IMR-90 (cell line): ENCODE data around the gene KMT2A. TPM values are rescaled to one million over a fixed set of nuclear protein-coding genes. Genes with fewer than 3 reads are reported as not detected.

ENCODE experiments used
- ATAC-seq: fragments of 200-7000 bp; cut with Tn5 transposase; 2 replicates; pipeline ENCODE4 v1.9.1; 2020; ENCODE audit warnings: low read depth, mild to moderate bottlenecking, moderate library complexity
- BruUV-seq: library from RNA; stranded (reverse); fragments of 400-500 nt; replicated peaks from 2 replicates; lab custom pipeline; 2021; lab: Mats Ljungman, UMichigan
- CTCF ChIA-PET: fragments of 300-600 bp; formaldehyde crosslinking; extraction: SDS; loops from one replicate; lab custom pipeline; 2021; ENCODE audit warnings: antibody characterized with exemption; lab: Yijun Ruan, JAX
- POLR2A ChIA-PET: fragments of 300-600 bp; sonication (Branson Sonifier 250); formaldehyde crosslinking; loops from one replicate; lab custom pipeline; 2022; ENCODE audit warnings: antibody characterized with exemption; ENCODE audit not compliant: unreplicated experiment; lab: Charles Lee
- DNase-seq: peaks from one replicate; pipeline ENCODE4 v3.0.0; 2013
- H2AFZ ChIP-seq: replicated peaks from 2 replicates; pipeline ENCODE3; 2013; ENCODE audit warnings: low read length, mild to moderate bottlenecking; ENCODE audit not compliant: poor library complexity
- H2AK5ac ChIP-seq: 2 replicates; pipeline ENCODE4 v1.6.1; 2013; ENCODE audit warnings: low read depth, low read length, inconsistent platforms
- H2AK9ac ChIP-seq: replicated peaks from 2 replicates; pipeline ENCODE3; 2013; ENCODE audit warnings: mild to moderate bottlenecking, low read depth, low read length, moderate library complexity; ENCODE audit not compliant: poor library complexity
- H2BK120ac ChIP-seq: 2 replicates; pipeline ENCODE4 v1.6.1; 2013; ENCODE audit warnings: low read depth, low read length, inconsistent platforms
- H2BK15ac ChIP-seq: 3 replicates; pipeline ENCODE4 v1.6.1; 2013; ENCODE audit warnings: low read depth, low read length, inconsistent platforms
- H2BK20ac ChIP-seq: 2 replicates; pipeline ENCODE4 v1.6.1; 2013; ENCODE audit warnings: low read depth, mild to moderate bottlenecking, inconsistent platforms, low read length, moderate library complexity
- H2BK5ac ChIP-seq: 2 replicates; pipeline ENCODE4 v1.6.1; 2013; ENCODE audit warnings: mild to moderate bottlenecking, low read depth, low read length, inconsistent platforms; ENCODE audit not compliant: poor library complexity, severe bottlenecking
- H3K14ac ChIP-seq: replicated peaks from 2 replicates; pipeline ENCODE4 v1.6.1; 2013; ENCODE audit warnings: low read depth, low read length, inconsistent platforms
- H3K18ac ChIP-seq: 2 replicates; pipeline ENCODE4 v1.6.1; 2013; ENCODE audit warnings: low read depth, low read length, control low read depth
- H3K23ac ChIP-seq: 2 replicates; pipeline ENCODE4 v1.6.1; 2013; ENCODE audit warnings: low read depth, low read length, inconsistent platforms
- H3K27ac ChIP-seq: 2 replicates; pipeline ENCODE4 v1.5.1; 2013; ENCODE audit warnings: mild to moderate bottlenecking, control low read depth, low read length; ENCODE audit not compliant: insufficient read depth
- H3K27me3 ChIP-seq: 2 replicates; pipeline ENCODE4 v1.6.1; 2013; ENCODE audit warnings: low read length; ENCODE audit not compliant: control insufficient read depth, insufficient read depth
- H3K36me3 ChIP-seq: 2 replicates; pipeline ENCODE4 v1.6.1; 2013; ENCODE audit warnings: low read length, mixed read lengths; ENCODE audit not compliant: control insufficient read depth, insufficient read depth
- H3K4ac ChIP-seq: 2 replicates; pipeline ENCODE4 v1.6.1; 2013; ENCODE audit warnings: low read depth, low read length, inconsistent platforms
- H3K4me1 ChIP-seq: 2 replicates; pipeline ENCODE4 v1.6.1; 2013; ENCODE audit warnings: low read length, mixed read lengths; ENCODE audit not compliant: control insufficient read depth, insufficient read depth
- H3K4me2 ChIP-seq: 2 replicates; pipeline ENCODE4 v1.6.1; 2013; ENCODE audit warnings: low read depth, mild to moderate bottlenecking, control low read depth, low read length, moderate library complexity
- H3K4me3 ChIP-seq: 2 replicates; pipeline ENCODE4 v1.5.1; 2013; ENCODE audit warnings: low read depth, mild to moderate bottlenecking, control low read depth, low read length, moderate library complexity; ENCODE audit not compliant: insufficient read depth
- H3K56ac ChIP-seq: 2 replicates; pipeline ENCODE4 v1.6.1; 2013; ENCODE audit warnings: low read length, inconsistent platforms; ENCODE audit not compliant: insufficient read depth; ENCODE audit errors: extremely low read depth
- H3K79me1 ChIP-seq, 2 experiments: 2 replicates each; pipeline ENCODE4 v1.6.1; 2013; ENCODE audit warnings: low read length in 2 of 2, inconsistent platforms in 1 of 2, low read depth in 1 of 2
- H3K9ac ChIP-seq: 2 replicates; pipeline ENCODE4 v1.6.1; 2013; ENCODE audit warnings: low read depth, low read length, control low read depth
- H3K9me1 ChIP-seq: 2 replicates; pipeline ENCODE4 v1.6.1; 2013; ENCODE audit warnings: low read length, inconsistent platforms; ENCODE audit not compliant: insufficient read depth
- H3K9me3 ChIP-seq: 2 replicates; pipeline ENCODE4 v1.6.1; 2013; ENCODE audit warnings: low read length; ENCODE audit not compliant: control insufficient read depth, insufficient read depth
- H4K20me1 ChIP-seq: 2 replicates; pipeline ENCODE4 v1.6.1; 2013; ENCODE audit warnings: low read length, inconsistent platforms; ENCODE audit not compliant: insufficient read depth
- H4K5ac ChIP-seq: 2 replicates; pipeline ENCODE4 v1.6.1; 2013; ENCODE audit warnings: mild to moderate bottlenecking, low read depth, low read length, control low read depth
- H4K8ac ChIP-seq, 2 experiments: 2 replicates each; pipeline ENCODE4 v1.6.1; 2013; ENCODE audit warnings: low read depth in 2 of 2, low read length in 2 of 2, control low read depth in 1 of 2, inconsistent platforms in 1 of 2
- H4K91ac ChIP-seq: 2 replicates; pipeline ENCODE4 v1.6.1; 2013; ENCODE audit warnings: low read depth, low read length, inconsistent platforms; ENCODE audit not compliant: insufficient read depth
- BHLHE40 ChIP-seq: fragments of 150-350 bp; IDR thresholded peaks from 2 replicates; pipeline ENCODE4 v1.6.1; 2016; ENCODE audit warnings: mild to moderate bottlenecking, low read depth, low read length
- CEBPB ChIP-seq: IDR thresholded peaks from 2 replicates; pipeline ENCODE4 v1.6.1; 2012; ENCODE audit warnings: low read depth, low read length, improper control_type of control experiment
- CHD1 ChIP-seq: IDR thresholded peaks from 2 replicates; pipeline ENCODE4 v1.6.1; 2012; ENCODE audit warnings: low read depth, low read length, improper control_type of control experiment
- FOS ChIP-seq: fragments of 150-350 bp; IDR thresholded peaks from 2 replicates; pipeline ENCODE4 v1.6.1; 2016; ENCODE audit warnings: low read depth, low read length
- MAFK ChIP-seq: IDR thresholded peaks from 2 replicates; pipeline ENCODE4 v1.6.1; 2012; ENCODE audit warnings: low read depth, low read length, improper control_type of control experiment
- MAZ ChIP-seq: IDR thresholded peaks from 2 replicates; pipeline ENCODE4 v1.6.1; 2012; ENCODE audit warnings: low read depth, mild to moderate bottlenecking, low read length, improper control_type of control experiment, moderate library complexity, borderline replicate concordance
- MXI1 ChIP-seq: IDR thresholded peaks from 2 replicates; pipeline ENCODE4 v1.6.1; 2012; ENCODE audit warnings: low read depth, mild to moderate bottlenecking, low read length, moderate library complexity, borderline replicate concordance
- NFE2L2 ChIP-seq: fragments of 150-350 bp; IDR thresholded peaks from 2 replicates; pipeline ENCODE4 v1.6.1; 2016; ENCODE audit warnings: low read depth, mild to moderate bottlenecking, low read length
- POLR2A ChIP-seq: IDR thresholded peaks from 2 replicates; pipeline ENCODE4 v1.6.1; 2012; ENCODE audit warnings: mild to moderate bottlenecking, low read depth, low read length
- RAD21 ChIP-seq: IDR thresholded peaks from 2 replicates; pipeline ENCODE4 v1.6.1; 2012; ENCODE audit warnings: low read length, improper control_type of control experiment
- RCOR1 ChIP-seq: IDR thresholded peaks from 2 replicates; pipeline ENCODE4 v1.6.1; 2012; ENCODE audit warnings: mild to moderate bottlenecking, low read length, improper control_type of control experiment; ENCODE audit not compliant: insufficient replicate concordance
- SMC3 ChIP-seq: fragments of 150-350 bp; IDR thresholded peaks from 2 replicates; pipeline ENCODE4 v1.6.1; 2016; ENCODE audit warnings: low read depth, mild to moderate bottlenecking, antibody characterized with exemption, low read length, moderate library complexity
- WGBS, 2 experiments: methylation state at CpG; one replicate each; pipeline versions ENCODE4 v1.1.5 to v1.1.7; 2013; ENCODE audit warnings: missing lambda C conversion rate in 2 of 2; ENCODE audit not compliant: insufficient read length in 1 of 2; ENCODE audit errors: extremely low coverage in 2 of 2; 5-methylcytosine and 5-hydroxymethylcytosine counted together
- dilution Hi-C: fragments of 300-500 bp; cut with HindIII; formaldehyde crosslinking; loops from one replicate; pipeline ENCODE4 v1.14.3; 2018; ENCODE audit warnings: low sequenced_read_pairs; ENCODE audit not compliant: unreplicated experiment
- in situ Hi-C: fragments of 300-500 bp; cut with MboI; formaldehyde crosslinking; loops from 3 replicates; pipeline ENCODE4 v1.14.3; 2019; ENCODE audit warnings: low sequenced_read_pairs, inconsistent platforms, mixed read lengths
- intact Hi-C: fragments of 100-400 bp; cut with micrococcal nuclease; formaldehyde crosslinking; loops from 2 replicates; pipeline ENCODE4 v1.10.0; 2022
- polyA plus RNA-seq, 3 experiments: library from polyadenylated mRNA; depleted of rRNA; stranded (reverse); fragments of >200 nt; gene quantifications; 2 replicates each; pipeline ENCODE4 v1.2.3, GENCODE V29; 2012; ENCODE audit warnings: low replicate concordance in 1 of 3
- total RNA-seq: library from RNA; depleted of rRNA; stranded (reverse); fragments of >200 nt; gene quantifications from 2 replicates; pipeline ENCODE4 v1.2.3, GENCODE V29; 2012
- TF ChIP-seq, protein P1 (sequence below): conservative IDR thresholded peaks from 2 replicates; pipeline ENCODE4 v1.5.1; 2012; ENCODE audit warnings: mild to moderate bottlenecking, low read depth, low read length, improper control_type of control experiment

Gene KMT2A
- total and polyA plus RNA-seq, 2 of the 4 experiments (the other 2 are of a cell fraction), result 18.2 to 21.1 TPM

GRCh38 chr11:118514103-118514502, 77.8 kb downstream of the KMT2A start:
- Histone ChIP-seq H3K27me3 (no peaks in the 10 kb centered on the region), H3K23ac (no peak overlapping the region), H4K20me1 (no peaks in the 10 kb centered on the region), H2BK5ac (no peak overlapping the region), H3K9ac (no peak overlapping the region), H3K4ac (no peak overlapping the region), H3K9me1 (no peaks in the 10 kb centered on the region), H4K8ac (no peak overlapping the region), H3K27ac (no peak overlapping the region), H2AFZ (no peak overlapping the region), H3K36me3 (peaks cover 56% of the 10 kb centered on the region), H3K4me2 (no peak overlapping the region), H4K91ac (no peak overlapping the region), H3K79me1 (peaks cover 0 to 3% of the 10 kb centered on the region in 2 experiments; a peak in 1 of 4 replicates), H2BK15ac (no peak overlapping the region), H2BK20ac (no peak overlapping the region), H3K14ac (no peak overlapping the region), H3K4me1 (no peaks in the 10 kb centered on the region), H3K4me3 (no peak overlapping the region), H3K9me3 (no peaks in the 10 kb centered on the region), H2AK5ac (no peak overlapping the region), H3K18ac (no peak overlapping the region), H3K56ac (no peak overlapping the region), H2BK120ac (no peak overlapping the region), H4K5ac (no peak overlapping the region), H2AK9ac (no peak overlapping the region)
- WGBS, 2 experiments, result 100% methylated on average over 5 of the region's 7 CpGs; no CpG with 5 or more reads in 1 of the 2 experiments
- ChIA-PET POLR2A (interaction anchor here (0.6 kb wide), 1 partner anchor 1764 kb away, joined by 3 read pairs; no protein-coding TSS in a partner anchor), CTCF (interaction anchor here (0.7 kb wide), 1 partner anchor 11 kb away, joined by 3 read pairs; no protein-coding TSS in a partner anchor)
- DNase-seq (no peak), ATAC-seq (no peak)
- in situ Hi-C loops (no loop called here), dilution Hi-C loops (no loop called here), intact Hi-C loops (no loop called here)
- no peak for TF ChIP-seq FOS
- TF ChIP-seq SMC3, result no peak
- TF ChIP-seq POLR2A, result no peak
- no peak for TF ChIP-seq RAD21
- no peak for TF ChIP-seq CHD1
- no peak for TF ChIP-seq RCOR1
- no peak for TF ChIP-seq NFE2L2
- no peak for TF ChIP-seq MAZ
- TF ChIP-seq CEBPB, result no peak
- no peak for TF ChIP-seq MXI1
- TF ChIP-seq BHLHE40, result no peak
- TF ChIP-seq, protein P1, sequence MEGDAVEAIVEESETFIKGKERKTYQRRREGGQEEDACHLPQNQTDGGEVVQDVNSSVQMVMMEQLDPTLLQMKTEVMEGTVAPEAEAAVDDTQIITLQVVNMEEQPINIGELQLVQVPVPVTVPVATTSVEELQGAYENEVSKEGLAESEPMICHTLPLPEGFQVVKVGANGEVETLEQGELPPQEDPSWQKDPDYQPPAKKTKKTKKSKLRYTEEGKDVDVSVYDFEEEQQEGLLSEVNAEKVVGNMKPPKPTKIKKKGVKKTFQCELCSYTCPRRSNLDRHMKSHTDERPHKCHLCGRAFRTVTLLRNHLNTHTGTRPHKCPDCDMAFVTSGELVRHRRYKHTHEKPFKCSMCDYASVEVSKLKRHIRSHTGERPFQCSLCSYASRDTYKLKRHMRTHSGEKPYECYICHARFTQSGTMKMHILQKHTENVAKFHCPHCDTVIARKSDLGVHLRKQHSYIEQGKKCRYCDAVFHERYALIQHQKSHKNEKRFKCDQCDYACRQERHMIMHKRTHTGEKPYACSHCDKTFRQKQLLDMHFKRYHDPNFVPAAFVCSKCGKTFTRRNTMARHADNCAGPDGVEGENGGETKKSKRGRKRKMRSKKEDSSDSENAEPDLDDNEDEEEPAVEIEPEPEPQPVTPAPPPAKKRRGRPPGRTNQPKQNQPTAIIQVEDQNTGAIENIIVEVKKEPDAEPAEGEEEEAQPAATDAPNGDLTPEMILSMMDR, result no peak
- no peak for TF ChIP-seq MAFK
- BruUV-seq, result no TSS peak
